Tibial artery (tissue), 4 donors: Measurements from ENCODE around the gene CYP2C9.
"Not testable (repeated sequence)": the region's sequence is repeated elsewhere in the genome, so short reads cannot be mapped to it uniquely, and the experiment has no call there.

ENCODE experiments used
- DNase-seq, 2 donors: peaks; one replicate each; pipeline ENCODE4 v3.0.0-alpha.2; 2019
- H3K27ac ChIP-seq, 2 donors: fragments of 200-600 bp; sonication (generic) in 1 of 2; 1 replicate in 1 of 2; 2 replicates in 1 of 2; pipeline ENCODE4 v1.5.1; 2018 to 2019; ENCODE audit warnings: mild to moderate bottlenecking in 1 of 2
- H3K27me3 ChIP-seq, 2 donors: fragments of 200-600 bp; sonication (generic) in 1 of 2; one replicate each; pipeline versions ENCODE4 v1.5.1 to v1.6.0; 2016 to 2019
- H3K36me3 ChIP-seq, 3 donors: fragments of 200-600 bp; sonication (generic) in 2 of 3; one replicate each; pipeline ENCODE4 v1.5.1; 2016 to 2019; ENCODE audit warnings: mild to moderate bottlenecking in 2 of 3
- H3K4me1 ChIP-seq, 4 donors: fragments of 200-600 bp; sonication (generic) in 2 of 4; 1 replicate in 3 of 4; 2 replicates in 1 of 4; pipeline ENCODE4 v1.5.1; 2016 to 2019
- H3K4me3 ChIP-seq, 2 donors: fragments of 200-600 bp; sonication (generic) in 1 of 2; 1 replicate in 1 of 2; 2 replicates in 1 of 2; pipeline ENCODE4 v1.5.1; 2018 to 2019; ENCODE audit warnings: mild to moderate bottlenecking in 2 of 2
- H3K9me3 ChIP-seq, 3 donors: fragments of 200-600 bp; sonication (generic) in 1 of 3; one replicate each; pipeline ENCODE4 v1.5.1; 2016 to 2019
- CTCF ChIP-seq, 2 experiments: fragments of 200-600 bp in 1 of 2; fragments of 450-650 bp in 1 of 2; IDR thresholded peaks; one replicate each; pipeline ENCODE4 v1.5.1; 2017 to 2019; ENCODE audit warnings: antibody characterized with exemption in 2 of 2, mild to moderate bottlenecking in 1 of 2, moderate library complexity in 1 of 2
- intact Hi-C: fragments of 100-400 bp; cut with DNase I; formaldehyde crosslinking; loops from one replicate; pipeline ENCODE4 v1.15.0; 2023; ENCODE audit warnings: low total_unique reads

CYP2C9 gene

GRCh38 chr10:94938383-94938782, at the start of gene CYP2C9:
Gene CYP2C9 (plus strand): TSS chr10:94938658. CDS start chr10:94938683, 25 bp downstream.
- Histone ChIP-seq H3K27me3 (no peaks in the 10 kb centered on the region), H3K4me3 (no peak within 1 kb of the TSS), H3K9me3 (peaks cover 0 to 3% (median 0%) of the 10 kb centered on the region in 3 donors), H3K36me3 (no peaks in the 10 kb centered on the region), H3K27ac (no peak within 1 kb of the TSS), H3K4me1 (no peaks in the 10 kb centered on the region)
- TF ChIP-seq CTCF (IDR thresholded peaks at IDR 0.05) = no peak
- intact Hi-C loops = no loop called here
- no peak for DNase-seq

GRCh38 chr10:94889123-94889522, 49.3 kb upstream of the CYP2C9 start:
- Histone ChIP-seq H3K27me3 (no peaks in the 10 kb centered on the region), H3K9me3 (peaks cover 0 to 5% (median 0%) of the 10 kb centered on the region in 3 donors), H3K4me1 (no peaks in the 10 kb centered on the region), H3K4me3 (no peak overlapping the region), H3K36me3 (no peaks in the 10 kb centered on the region), H3K27ac (no peak overlapping the region)
- no peak for TF ChIP-seq CTCF (IDR thresholded peaks at IDR 0.05)
- intact Hi-C loops = no loop called here
- DNase-seq = no peak

- intact Hi-C loops = no loop called here
- no peaks in the 10 kb centered on the region for H3K36me3 ChIP-seq
- no peak for DNase-seq
- peaks cover 0 to 5% (median 0%) of the 10 kb centered on the region in 3 donors for H3K9me3 ChIP-seq
- H3K4me3 ChIP-seq = no peak overlapping the region
- no peaks in the 10 kb centered on the region for H3K4me1 ChIP-seq
- TF ChIP-seq CTCF (IDR thresholded peaks at IDR 0.05) = no peak
- H3K27ac ChIP-seq = no peak overlapping the region
- no peaks in the 10 kb centered on the region for H3K27me3 ChIP-seq
These were observed 48.0 kb upstream of the CYP2C9 start for GRCh38 chr10:94890264-94891022.

DNA sequence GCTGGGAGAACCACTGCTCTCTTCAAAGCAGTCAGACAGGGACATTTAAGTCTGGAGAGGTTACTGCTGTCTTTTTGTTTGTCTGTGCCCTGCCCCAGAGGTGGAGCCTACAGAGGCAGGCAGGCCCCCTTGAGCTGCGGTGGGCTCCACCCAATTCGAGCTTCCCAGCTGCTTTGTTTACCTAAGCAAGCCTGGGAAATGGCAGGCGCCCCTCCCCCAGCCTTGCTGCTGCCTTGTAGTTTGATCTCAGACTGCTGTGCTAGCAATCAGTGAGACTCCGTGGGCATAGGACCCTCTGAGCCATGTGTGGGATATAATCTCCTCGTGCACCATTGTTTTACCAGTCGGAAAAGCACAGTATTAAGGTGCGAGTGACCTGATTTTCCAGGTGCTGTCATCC, 40.0 kb upstream of the CYP2C9 start:
- H3K27ac ChIP-seq, H3K4me3 ChIP-seq, H3K9me3 ChIP-seq, H3K36me3 ChIP-seq, H3K27me3 ChIP-seq, intact Hi-C loops, DNase-seq, H3K4me1 ChIP-seq: not testable (repeated sequence)

DNA sequence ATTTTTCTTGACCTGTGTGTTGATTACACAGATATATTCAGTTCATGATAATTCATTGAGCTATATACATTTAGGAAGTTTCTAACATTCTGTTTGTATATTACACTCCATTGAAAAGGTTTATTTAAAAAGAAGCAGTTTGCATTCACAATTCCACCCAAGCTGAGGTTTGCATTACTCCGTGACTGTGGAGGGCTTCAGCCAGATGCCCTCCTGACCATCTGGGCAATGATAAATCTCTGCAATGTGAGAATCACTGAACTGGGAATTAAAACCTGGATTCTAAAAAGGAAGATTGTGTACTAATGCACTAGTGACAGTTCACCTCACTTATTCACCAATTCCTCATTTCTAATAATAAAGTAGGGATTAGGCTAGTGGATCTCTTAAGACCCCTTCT, 36.4 kb upstream of the CYP2C9 start:
- intact Hi-C loops = no loop called here
- DNase-seq = no peak
- no peaks in the 10 kb centered on the region for H3K27me3 ChIP-seq
- H3K36me3 ChIP-seq = no peaks in the 10 kb centered on the region
- H3K4me3 ChIP-seq = no peak overlapping the region
- H3K4me1 ChIP-seq = no peaks in the 10 kb centered on the region
- peaks cover 0 to 8% (median 3%) of the 10 kb centered on the region in 3 donors for H3K9me3 ChIP-seq
- no peak for TF ChIP-seq CTCF (IDR thresholded peaks at IDR 0.05)
- no peak overlapping the region for H3K27ac ChIP-seq

DNA sequence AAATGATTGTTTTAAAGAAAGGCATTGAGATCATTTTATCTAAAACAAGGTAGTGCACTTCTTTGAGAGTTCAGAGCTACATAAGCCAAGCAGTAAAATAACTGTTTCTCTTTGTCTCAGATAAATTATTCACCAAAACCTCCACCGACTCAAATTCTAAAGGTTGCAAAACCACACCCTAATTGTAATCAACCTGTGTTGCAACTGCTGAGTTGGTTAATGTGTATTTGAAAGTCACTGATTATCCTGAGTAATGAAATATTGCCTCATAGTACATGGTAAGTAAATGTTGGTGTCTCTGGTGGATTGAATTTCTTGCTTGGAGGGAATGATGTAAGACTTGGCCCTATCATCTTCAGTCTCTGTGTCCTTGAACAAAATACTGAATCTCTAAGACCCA, 35.9 kb upstream of the CYP2C9 start:
- DNase-seq = no peak
- TF ChIP-seq CTCF (IDR thresholded peaks at IDR 0.05) = no peak
- intact Hi-C loops = no loop called here
- no peak overlapping the region for H3K4me3 ChIP-seq
- H3K9me3 ChIP-seq = peaks cover 0 to 11% (median 3%) of the 10 kb centered on the region in 3 donors
- no peaks in the 10 kb centered on the region for H3K4me1 ChIP-seq
- H3K27me3 ChIP-seq = no peaks in the 10 kb centered on the region
- no peaks in the 10 kb centered on the region for H3K36me3 ChIP-seq
- no peak overlapping the region for H3K27ac ChIP-seq

GRCh38 chr10:94904506-94905148, 33.8 kb upstream of the CYP2C9 start:
- H3K9me3 ChIP-seq = peaks cover 0 to 16% (median 14%) of the 10 kb centered on the region in 3 donors
- H3K4me1 ChIP-seq, H3K27ac ChIP-seq, DNase-seq, H3K4me3 ChIP-seq, intact Hi-C loops, H3K36me3 ChIP-seq, H3K27me3 ChIP-seq: not testable (repeated sequence)
